RPMI8226 (cell line): Measurements from ENCODE around the gene ACVRL1.

Experiments
- DNase-seq: peaks from one replicate; pipeline ENCODE4 v3.0.0-alpha.2; 2015

The ACVRL1 gene

DNA sequence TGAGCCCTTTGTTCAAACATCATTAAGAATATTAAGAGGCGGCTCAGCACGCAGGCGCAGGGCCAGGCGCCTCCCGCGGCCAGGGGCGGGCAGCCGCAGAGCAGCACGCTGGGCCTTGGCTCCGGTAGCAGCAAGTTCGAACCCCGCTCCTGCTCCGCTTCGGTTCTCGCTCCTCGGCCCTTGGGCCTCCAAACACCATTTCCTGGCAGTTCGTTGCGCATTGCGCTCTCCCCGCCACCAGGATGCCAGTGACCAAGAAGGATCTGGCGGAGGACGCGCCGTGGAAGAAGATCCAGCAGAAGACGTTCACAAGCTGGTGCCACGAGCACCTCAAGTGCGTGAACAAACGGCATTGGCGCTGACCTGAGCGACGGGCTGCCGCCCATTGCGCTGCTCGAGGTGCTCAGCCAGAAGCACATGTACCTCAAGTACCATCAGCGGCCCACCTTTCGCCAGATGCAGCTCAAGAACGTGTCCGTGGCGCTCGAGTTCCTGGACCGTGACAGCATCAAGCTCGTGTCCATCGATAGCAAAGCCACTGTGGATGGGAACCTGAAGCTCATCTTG, 6.9 kb upstream of the ACVRL1 start:
- DNase-seq, result no peak

- no peak for DNase-seq
Measured at GRCh38 chr12:51901121-51901817, 6.0 kb upstream of the ACVRL1 start.

DNA sequence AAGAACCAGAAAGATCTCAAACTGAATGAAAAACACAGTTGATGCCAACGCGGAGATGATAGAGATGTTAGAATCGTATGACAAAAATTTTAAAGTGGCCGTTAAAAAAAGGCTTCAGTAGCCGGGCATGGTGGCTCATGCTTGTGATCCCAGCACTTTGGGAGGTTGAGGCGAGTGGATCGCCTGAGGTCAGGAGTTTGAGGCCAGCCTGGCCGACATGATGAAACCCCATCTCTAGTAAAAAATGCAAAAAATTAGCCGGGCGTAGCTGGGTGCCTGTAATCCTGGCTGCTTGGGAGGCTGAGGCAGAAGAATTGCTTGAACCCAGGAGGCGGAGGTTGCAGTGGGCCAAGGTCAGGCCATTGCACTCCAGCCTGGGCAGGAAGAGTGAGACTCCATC, 5.4 kb upstream of the ACVRL1 start:
- DNase-seq, result no peak

DNA sequence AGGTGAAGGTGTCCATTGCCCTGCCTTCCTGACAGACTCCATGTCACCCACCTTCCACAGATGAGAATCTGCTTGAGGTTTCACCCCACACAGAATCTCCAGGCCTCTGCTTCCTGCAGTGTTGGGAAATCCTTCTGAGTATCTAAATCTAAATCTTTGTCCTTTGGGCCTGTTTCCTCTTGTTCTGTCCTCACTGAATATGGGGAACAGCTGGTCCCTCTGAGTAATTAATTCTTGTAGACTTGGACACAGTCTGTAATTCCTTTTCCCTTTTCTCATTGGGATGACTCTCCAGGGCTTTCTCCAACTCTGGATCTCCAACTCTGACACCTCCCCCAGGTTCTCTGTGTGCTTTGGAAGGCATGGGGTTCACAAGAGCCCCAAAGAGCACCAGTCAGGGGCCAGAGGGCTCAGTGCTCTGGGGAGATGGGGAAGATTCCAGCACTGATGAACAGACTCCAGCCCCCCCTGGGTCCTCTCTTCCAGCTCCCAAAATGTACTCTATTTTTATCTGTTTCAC, 2.3 kb upstream of the ACVRL1 start:
- no peak for DNase-seq

DNA sequence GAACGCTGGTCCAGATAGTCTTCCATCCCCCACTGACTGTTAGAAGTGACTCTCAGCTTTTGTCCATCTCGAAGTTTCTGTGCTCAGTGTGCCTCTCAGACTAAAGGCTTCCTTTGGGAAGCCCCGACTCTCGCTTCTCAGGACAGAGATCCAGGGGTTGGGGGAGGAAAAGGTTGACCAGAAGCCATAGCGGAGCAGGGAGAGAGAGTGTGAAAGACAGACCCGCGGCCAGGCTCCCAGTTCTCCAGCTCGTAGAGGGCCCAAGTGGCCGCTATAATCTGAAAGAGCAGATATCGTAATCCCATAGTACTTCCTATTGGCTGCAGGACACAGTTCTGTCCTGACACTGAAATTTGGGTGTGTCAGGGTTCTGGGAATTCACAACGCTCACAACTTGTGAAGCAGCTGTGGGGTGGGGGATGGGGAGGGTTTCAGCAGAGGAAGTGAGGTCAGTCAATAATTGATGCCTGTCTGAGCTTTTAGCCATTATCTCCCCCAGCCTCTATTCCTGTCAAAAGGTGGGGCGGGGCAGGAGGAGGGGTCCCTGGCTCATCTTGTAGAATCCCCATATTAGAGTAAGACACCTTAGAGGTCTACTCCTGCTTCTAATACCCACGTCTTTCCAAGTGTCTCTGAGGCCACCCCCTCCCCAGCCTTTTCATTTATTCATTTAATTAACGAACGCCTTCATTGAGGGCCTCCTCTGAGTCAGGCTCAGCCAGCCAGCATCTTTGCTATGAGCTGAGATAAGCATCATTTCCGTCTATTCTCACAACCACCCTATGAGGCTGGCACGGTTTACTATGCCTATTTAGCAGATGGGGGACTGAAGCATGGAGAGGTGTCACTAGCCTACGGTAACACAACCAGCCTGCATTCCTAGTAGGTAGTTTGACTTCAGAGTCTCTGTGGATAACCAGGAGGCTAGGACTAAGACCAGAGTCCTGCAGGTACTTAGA, 1.6 kb upstream of the ACVRL1 start:
- no peak for DNase-seq

GRCh38 chr12:51906430-51907082, 748 bp upstream of the ACVRL1 start:
- no peak for DNase-seq

- no peak for DNase-seq
Measured at GRCh38 chr12:51907856-51908425, 637 bp downstream of the ACVRL1 start.

GRCh38 chr12:51908876-51909592, 1.7 kb downstream of the ACVRL1 start:
- no peak for DNase-seq

GRCh38 chr12:51910168-51910567, 2.9 kb downstream of the ACVRL1 start:
- no peak for DNase-seq

DNA sequence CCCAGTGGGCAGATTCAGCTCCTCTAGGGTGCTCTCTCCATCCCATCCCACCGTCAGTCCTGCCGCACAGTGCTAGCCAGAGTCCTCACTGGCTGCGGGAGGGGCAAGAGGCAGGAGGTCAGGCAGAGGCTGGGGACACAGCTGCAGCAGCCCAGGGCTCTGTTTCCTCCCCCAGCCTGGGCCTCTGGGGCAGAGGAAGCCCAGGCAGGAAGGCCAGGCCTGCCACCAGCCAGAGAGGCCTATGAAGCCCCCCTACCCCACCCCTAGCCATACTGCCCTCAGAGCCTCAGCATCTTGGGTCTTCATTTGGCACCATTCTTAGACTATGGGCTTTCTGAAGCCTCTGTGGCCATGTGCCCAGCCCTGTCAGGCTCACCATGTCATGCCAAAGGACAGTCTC, 3.4 kb downstream of the ACVRL1 start:
- no peak for DNase-seq

GRCh38 chr12:51911307-51911706, 4.0 kb downstream of the ACVRL1 start:
- DNase-seq, result no peak

- DNase-seq, result no peak
Measured at GRCh38 chr12:51911788-51912711, 4.7 kb downstream of the ACVRL1 start.

DNA sequence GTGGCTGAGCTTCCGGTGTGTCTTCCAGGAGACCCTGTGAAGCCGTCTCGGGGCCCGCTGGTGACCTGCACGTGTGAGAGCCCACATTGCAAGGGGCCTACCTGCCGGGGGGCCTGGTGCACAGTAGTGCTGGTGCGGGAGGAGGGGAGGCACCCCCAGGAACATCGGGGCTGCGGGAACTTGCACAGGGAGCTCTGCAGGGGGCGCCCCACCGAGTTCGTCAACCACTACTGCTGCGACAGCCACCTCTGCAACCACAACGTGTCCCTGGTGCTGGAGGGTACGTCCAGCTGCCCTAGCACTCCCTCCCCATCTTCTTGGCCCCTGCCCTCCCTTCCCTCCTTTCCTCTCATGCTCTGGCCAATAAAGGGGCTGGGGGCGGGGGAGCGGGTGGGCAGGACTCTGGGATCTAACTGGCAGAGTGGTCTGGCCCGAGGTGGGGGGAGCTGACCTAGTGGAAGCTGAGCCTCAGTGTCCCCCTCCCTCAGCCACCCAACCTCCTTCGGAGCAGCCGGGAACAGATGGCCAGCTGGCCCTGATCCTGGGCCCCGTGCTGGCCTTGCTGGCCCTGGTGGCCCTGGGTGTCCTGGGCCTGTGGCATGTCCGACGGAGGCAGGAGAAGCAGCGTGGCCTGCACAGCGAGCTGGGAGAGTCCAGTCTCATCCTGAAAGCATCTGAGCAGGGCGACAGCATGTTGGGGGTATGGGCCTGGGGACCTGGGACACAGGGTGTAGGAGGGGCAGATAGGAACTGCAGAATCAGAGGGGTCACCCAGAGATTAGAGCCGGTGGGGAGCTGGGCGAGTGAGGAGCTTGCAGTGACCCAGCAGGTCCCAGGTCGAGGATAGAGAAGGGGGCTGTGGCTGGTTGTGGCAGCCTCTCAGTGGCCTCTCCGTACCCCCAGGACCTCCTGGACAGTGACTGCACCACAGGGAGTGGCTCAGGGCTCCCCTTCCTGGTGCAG, 6.0 kb downstream of the ACVRL1 start:
- no peak for DNase-seq

- DNase-seq, result no peak
Measured at GRCh38 chr12:51914034-51914923, 7.0 kb downstream of the ACVRL1 start.

DNA sequence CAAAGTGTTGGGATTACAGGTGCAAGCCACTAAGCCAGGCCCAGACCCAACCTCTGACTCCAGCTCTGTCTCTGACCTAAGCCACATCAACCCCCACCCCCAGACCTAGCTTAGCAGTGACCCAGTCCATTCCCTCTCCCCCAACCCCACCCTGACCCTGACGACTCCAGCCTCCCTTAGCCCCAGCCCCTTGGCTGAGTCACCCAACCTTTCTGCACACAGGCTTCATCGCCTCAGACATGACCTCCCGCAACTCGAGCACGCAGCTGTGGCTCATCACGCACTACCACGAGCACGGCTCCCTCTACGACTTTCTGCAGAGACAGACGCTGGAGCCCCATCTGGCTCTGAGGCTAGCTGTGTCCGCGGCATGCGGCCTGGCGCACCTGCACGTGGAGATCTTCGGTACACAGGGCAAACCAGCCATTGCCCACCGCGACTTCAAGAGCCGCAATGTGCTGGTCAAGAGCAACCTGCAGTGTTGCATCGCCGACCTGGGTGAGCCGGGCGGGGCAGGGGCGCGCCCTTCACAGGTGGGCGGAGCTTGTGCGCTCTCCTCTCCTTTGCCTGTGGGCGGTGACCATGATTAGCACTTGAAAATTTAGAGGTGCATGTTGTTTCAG, 7.8 kb downstream of the ACVRL1 start:
- DNase-seq, result no peak

DNA sequence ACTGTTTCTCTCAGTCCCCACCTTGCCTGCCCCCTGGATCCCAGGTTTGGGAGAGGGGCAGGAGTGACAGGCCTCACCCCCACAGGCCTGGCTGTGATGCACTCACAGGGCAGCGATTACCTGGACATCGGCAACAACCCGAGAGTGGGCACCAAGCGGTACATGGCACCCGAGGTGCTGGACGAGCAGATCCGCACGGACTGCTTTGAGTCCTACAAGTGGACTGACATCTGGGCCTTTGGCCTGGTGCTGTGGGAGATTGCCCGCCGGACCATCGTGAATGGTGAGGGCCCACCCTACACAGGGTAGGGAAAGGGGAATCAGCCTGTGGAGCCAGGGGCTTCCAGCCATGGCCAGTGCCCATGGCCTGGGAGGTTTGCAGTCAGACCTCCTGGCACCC, 8.6 kb downstream of the ACVRL1 start:
- DNase-seq, result no peak

DNA sequence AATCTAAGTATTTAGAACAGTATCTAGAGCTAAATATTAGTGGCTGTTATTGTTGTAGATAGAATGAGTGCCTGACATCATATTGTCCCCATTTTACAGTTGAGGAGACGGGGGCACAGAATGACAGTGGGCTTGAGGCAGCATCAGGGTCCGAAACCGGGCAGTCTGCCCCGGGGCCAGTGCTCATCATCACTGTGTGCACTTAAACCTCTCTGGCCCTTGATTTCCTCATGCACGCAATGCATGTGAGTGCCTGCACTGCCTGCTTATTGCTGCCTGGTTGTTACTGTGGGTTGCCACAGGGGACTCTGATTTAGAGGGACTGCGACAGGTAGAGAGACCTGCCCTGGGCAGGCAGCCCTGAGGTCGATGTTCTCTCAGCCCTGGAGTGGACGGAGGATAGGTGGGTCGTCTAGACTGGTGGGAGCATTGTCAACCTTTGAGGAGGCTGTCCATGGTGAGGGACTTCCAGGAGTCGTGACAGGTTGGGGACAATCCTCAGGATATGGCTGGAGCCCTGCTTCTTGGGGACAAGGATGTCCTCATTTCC, 9.8 kb downstream of the ACVRL1 start:
- no peak for DNase-seq
